Endothelial cell of umbilical vein (primary cell): Measurements from ENCODE around the gene CUL9. TPM values are rescaled to one million over a fixed set of nuclear protein-coding genes. Genes with fewer than 3 reads are reported as not detected.

Source experiments
- BruUV-seq: library from RNA; stranded (reverse); fragments of 400-500 nt; replicated peaks from 2 replicates; lab custom pipeline; 2021; lab: Mats Ljungman, UMichigan
- CTCF ChIA-PET: fragments of 300-600, 350-600 bp; sonication (Branson Sonifier 250); formaldehyde crosslinking; loops from one replicate; lab custom pipeline; 2021; ENCODE audit warnings: antibody characterized with exemption, inconsistent platforms; lab: Charles Lee
- POLR2A ChIA-PET: fragments of 300-600, 350-600 bp; sonication (Branson Sonifier 250); formaldehyde crosslinking; loops from one replicate; lab custom pipeline; 2021; ENCODE audit warnings: antibody characterized with exemption, inconsistent platforms; lab: Charles Lee
- DNase-seq: peaks from one replicate; pipeline ENCODE4 v3.0.0-alpha.2; 2011; ENCODE audit warnings: low read depth, low spot score
- FAIRE-seq: peaks from 2 replicates; lab custom pipeline; 2011; peaks lifted over from hg19 to GRCh38; lab: Jason Lieb, UNC
- H2AFZ ChIP-seq: 2 replicates; pipeline ENCODE4 v1.6.0; 2012; ENCODE audit warnings: low read depth, low read length, control low read depth, inconsistent platforms
- H3K27ac ChIP-seq: 2 replicates; pipeline ENCODE4 v1.5.1; 2011; ENCODE audit warnings: low read depth, mild to moderate bottlenecking, control low read depth, low read length, moderate library complexity; ENCODE audit not compliant: insufficient read depth
- H3K27me3 ChIP-seq, 2 experiments: 2 replicates each; pipeline versions ENCODE4 v1.6.0 to v1.6.1; 2011; ENCODE audit warnings: low read length in 2 of 2, mixed read lengths in 1 of 2; ENCODE audit not compliant: control insufficient read depth in 2 of 2, insufficient read depth in 2 of 2
- H3K36me3 ChIP-seq, 2 experiments: 2 replicates in 1 of 2; 3 replicates in 1 of 2; pipeline ENCODE4 v1.5.1; 2011; ENCODE audit warnings: low read length in 2 of 2, mild to moderate bottlenecking in 1 of 2, moderate library complexity in 1 of 2; ENCODE audit not compliant: control insufficient read depth in 2 of 2, insufficient read depth in 2 of 2; ENCODE audit errors: extremely low read depth in 1 of 2
- H3K4me1 ChIP-seq: 3 replicates; pipeline ENCODE4 v1.5.1; 2011; ENCODE audit warnings: mild to moderate bottlenecking, low read length; ENCODE audit not compliant: control insufficient read depth, insufficient read depth; ENCODE audit errors: extremely low read depth
- H3K4me2 ChIP-seq: 2 replicates; pipeline ENCODE4 v1.6.1; 2011; ENCODE audit warnings: low read length, control low read depth, mixed read lengths; ENCODE audit not compliant: insufficient read depth
- H3K4me3 ChIP-seq, 3 experiments: fragments of 200-600 bp in 1 of 3; sonication (generic), shearing (Covaris generic) in 1 of 3; replicated peaks in 1 of 3; 2 replicates each; pipeline ENCODE4 v1.5.1; 2011 to 2016; ENCODE audit warnings: control low read depth in 3 of 3, low read length in 3 of 3, mild to moderate bottlenecking in 2 of 3, inconsistent platforms in 1 of 3, low read depth in 1 of 3, moderate library complexity in 1 of 3; ENCODE audit not compliant: insufficient read depth in 1 of 3
- H3K79me2 ChIP-seq: 2 replicates; pipeline ENCODE4 v1.6.0; 2012; ENCODE audit warnings: low read length, inconsistent platforms; ENCODE audit not compliant: control insufficient read depth, insufficient read depth
- H3K9ac ChIP-seq: replicated peaks from 2 replicates; pipeline ENCODE3; 2011; ENCODE audit warnings: low read length, control low read depth; ENCODE audit not compliant: insufficient read depth; ENCODE audit errors: extremely low read depth
- H3K9me1 ChIP-seq: replicated peaks from 3 replicates; pipeline ENCODE4 v1.6.0; 2011; ENCODE audit warnings: mild to moderate bottlenecking, low read length; ENCODE audit not compliant: control insufficient read depth, insufficient read depth; ENCODE audit errors: extremely low read depth
- H3K9me3 ChIP-seq: replicated peaks from 2 replicates; pipeline ENCODE4 v1.5.1; 2012; ENCODE audit warnings: low read length, inconsistent platforms; ENCODE audit not compliant: control insufficient read depth, insufficient read depth
- H4K20me1 ChIP-seq: replicated peaks from 2 replicates; pipeline ENCODE3; 2011; ENCODE audit warnings: mild to moderate bottlenecking, low read length; ENCODE audit not compliant: control insufficient read depth, insufficient read depth; ENCODE audit errors: extremely low read depth
- FOS ChIP-seq: IDR thresholded peaks from 2 replicates; pipeline ENCODE4 v1.6.1; 2011; ENCODE audit warnings: mild to moderate bottlenecking, low read length, moderate library complexity, borderline replicate concordance; ENCODE audit not compliant: insufficient read depth
- MYC ChIP-seq: IDR thresholded peaks from one replicate; pipeline ENCODE4 v1.6.1; 2011; ENCODE audit warnings: mild to moderate bottlenecking, low read depth, low read length
- dilution Hi-C: fragments of 300-500 bp; cut with MboI; formaldehyde crosslinking; loops from one replicate; pipeline ENCODE4 v1.15.0; 2019; ENCODE audit warnings: low sequenced_read_pairs; ENCODE audit not compliant: extremely low pct_ligation_motif_present
- intact Hi-C: fragments of 100-400 bp; cut with micrococcal nuclease; formaldehyde crosslinking; loops from one replicate; pipeline ENCODE4 v1.10.0; 2022
- polyA plus RNA-seq, 4 experiments: library from polyadenylated mRNA; depleted of rRNA in 3 of 4; stranded (reverse) in 3 of 4; unstranded in 1 of 4; fragments of >200 nt; gene quantifications; 2 replicates each; pipeline versions ENCODE4 v1.2.1 to v1.2.3, GENCODE V29; 2011 to 2012; ENCODE audit warnings: missing spikeins in 1 of 4
- total RNA-seq: library from RNA; stranded (reverse); gene quantifications from 2 replicates; pipeline ENCODE4 v1.2.3, GENCODE V29; 2021
- TF ChIP-seq, protein P1 (sequence below): IDR thresholded peaks from 2 replicates; pipeline ENCODE4 v1.6.1; 2011; ENCODE audit not compliant: insufficient read depth, insufficient read length
- TF ChIP-seq, protein P2 (sequence below), 2 donors: IDR thresholded peaks; 1 replicate in 1 of 2; 2 replicates in 1 of 2; pipeline ENCODE4 v1.5.1; 2011; ENCODE audit warnings: low read length in 2 of 2, mild to moderate bottlenecking in 2 of 2, moderate library complexity in 2 of 2, control low read depth in 1 of 2, inconsistent platforms in 1 of 2, low read depth in 1 of 2; ENCODE audit not compliant: insufficient read depth in 1 of 2; ENCODE audit errors: extremely low read depth in 1 of 2

Gene CUL9
- total and polyA plus RNA-seq, 2 donors (not counting 3 experiments of a cell fraction or from before 2014, with no cell fraction given) = 38.7 to 46.0 TPM

DNA sequence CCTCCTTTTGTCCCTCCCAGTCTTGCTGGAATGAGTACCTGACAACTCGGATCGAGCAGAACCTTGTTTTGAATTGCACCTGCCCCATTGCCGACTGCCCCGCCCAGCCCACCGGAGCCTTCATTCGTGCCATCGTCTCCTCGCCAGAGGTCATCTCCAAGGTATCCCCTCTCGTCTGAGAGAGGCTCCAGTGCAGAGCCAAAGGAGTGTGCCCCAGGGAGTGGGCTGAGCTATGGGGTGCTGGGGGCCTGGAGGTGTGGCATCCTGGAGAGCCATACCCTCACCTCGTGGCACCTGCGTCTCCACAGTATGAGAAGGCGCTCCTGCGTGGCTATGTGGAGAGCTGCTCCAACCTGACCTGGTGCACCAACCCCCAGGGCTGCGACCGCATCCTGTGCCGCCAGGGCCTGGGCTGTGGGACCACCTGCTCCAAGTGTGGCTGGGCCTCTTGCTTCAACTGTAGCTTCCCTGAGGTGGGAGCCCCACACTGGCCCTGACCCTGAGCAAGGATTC lies 38.5 kb downstream of the CUL9 start:
- BruUV-seq = no TSS peak
- Histone ChIP-seq H4K20me1 (no peaks in the 10 kb centered on the region), H2AFZ (no peak overlapping the region), H3K9ac (no peak overlapping the region), H3K9me3 (no peaks in the 10 kb centered on the region), H3K36me3 (peaks cover 0 to 27% of the 10 kb centered on the region in 2 experiments), H3K4me1 (peaks cover 3% of the 10 kb centered on the region), H3K27me3 (no peaks in the 10 kb centered on the region), H3K27ac (no peak overlapping the region), H3K9me1 (no peaks in the 10 kb centered on the region), H3K79me2 (no peaks in the 10 kb centered on the region), H3K4me3 (no peak overlapping the region), H3K4me2 (no peak overlapping the region)
- no peak for FAIRE-seq
- no peak for DNase-seq
- dilution Hi-C loops (no loop called here), intact Hi-C loops (no loop called here)
- TF ChIP-seq FOS = no peak
- TF ChIP-seq, protein P1, sequence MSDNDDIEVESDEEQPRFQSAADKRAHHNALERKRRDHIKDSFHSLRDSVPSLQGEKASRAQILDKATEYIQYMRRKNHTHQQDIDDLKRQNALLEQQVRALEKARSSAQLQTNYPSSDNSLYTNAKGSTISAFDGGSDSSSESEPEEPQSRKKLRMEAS = no peak
- TF ChIP-seq MYC = no peak
- TF ChIP-seq, protein P2, sequence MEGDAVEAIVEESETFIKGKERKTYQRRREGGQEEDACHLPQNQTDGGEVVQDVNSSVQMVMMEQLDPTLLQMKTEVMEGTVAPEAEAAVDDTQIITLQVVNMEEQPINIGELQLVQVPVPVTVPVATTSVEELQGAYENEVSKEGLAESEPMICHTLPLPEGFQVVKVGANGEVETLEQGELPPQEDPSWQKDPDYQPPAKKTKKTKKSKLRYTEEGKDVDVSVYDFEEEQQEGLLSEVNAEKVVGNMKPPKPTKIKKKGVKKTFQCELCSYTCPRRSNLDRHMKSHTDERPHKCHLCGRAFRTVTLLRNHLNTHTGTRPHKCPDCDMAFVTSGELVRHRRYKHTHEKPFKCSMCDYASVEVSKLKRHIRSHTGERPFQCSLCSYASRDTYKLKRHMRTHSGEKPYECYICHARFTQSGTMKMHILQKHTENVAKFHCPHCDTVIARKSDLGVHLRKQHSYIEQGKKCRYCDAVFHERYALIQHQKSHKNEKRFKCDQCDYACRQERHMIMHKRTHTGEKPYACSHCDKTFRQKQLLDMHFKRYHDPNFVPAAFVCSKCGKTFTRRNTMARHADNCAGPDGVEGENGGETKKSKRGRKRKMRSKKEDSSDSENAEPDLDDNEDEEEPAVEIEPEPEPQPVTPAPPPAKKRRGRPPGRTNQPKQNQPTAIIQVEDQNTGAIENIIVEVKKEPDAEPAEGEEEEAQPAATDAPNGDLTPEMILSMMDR (IDR thresholded peaks at IDR 0.05; ENCODE audit: extremely low read depth in 1 of 2, insufficient read depth in 1 of 2, low read depth in 1 of 2, low read length in 2 of 2) = no peak
- CTCF ChIA-PET = interaction anchor here (3.0 kb wide), 1 partner anchor 9 kb away, joined by 16 read pairs; the partner anchor contains the start of gene DNPH1
- POLR2A ChIA-PET = interaction anchor here (0.7 kb wide), 1 partner anchor 288 kb away, joined by 3 read pairs; no protein-coding TSS in a partner anchor
